LNCAP (cell line): ENCODE data around the gene CYGB.
A peak's percentile ranks its signal among the peaks of the same experiment; 100 is the strongest.

Experiments
- TF ChIP-seq, protein P1 (sequence below): fragments of 450-650 bp; IDR thresholded peaks from 2 replicates; pipeline ENCODE4 v1.5.1; 2017; ENCODE audit warnings: mild to moderate bottlenecking

The CYGB gene

DNA sequence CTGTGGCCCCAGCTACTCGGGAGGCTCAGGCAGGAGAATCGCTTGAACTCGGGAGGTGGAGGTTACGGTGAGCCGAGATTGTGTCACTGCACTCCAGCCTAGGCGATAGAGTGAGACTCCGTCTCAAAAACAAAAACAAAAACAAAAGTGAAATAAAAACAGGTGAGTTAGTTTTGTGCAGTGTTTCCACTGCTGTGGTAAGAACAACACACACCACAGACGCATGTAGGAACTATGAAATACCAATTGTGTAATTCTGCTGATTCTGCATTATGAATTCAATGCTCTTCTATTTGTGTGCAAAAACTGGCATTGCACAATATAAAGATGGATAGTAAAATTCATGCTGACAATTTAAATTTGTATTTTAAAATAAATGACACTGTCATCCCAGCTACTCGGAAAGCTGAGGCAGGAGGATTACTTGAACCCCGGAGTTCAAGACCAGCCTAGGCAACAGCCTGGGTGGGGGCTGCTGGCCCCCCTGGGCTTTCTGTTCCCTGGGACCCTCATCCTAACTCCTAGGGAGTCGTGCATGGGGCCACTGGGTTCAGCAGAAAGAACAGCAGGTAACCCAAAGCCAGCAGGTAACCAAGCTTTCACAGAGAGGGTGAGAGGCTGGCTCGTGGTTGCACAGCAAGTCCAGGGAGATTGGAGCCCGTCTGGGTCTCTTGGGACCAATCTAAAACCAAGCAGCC, 25.7 kb downstream of the CYGB start:
- TF ChIP-seq, protein P1, sequence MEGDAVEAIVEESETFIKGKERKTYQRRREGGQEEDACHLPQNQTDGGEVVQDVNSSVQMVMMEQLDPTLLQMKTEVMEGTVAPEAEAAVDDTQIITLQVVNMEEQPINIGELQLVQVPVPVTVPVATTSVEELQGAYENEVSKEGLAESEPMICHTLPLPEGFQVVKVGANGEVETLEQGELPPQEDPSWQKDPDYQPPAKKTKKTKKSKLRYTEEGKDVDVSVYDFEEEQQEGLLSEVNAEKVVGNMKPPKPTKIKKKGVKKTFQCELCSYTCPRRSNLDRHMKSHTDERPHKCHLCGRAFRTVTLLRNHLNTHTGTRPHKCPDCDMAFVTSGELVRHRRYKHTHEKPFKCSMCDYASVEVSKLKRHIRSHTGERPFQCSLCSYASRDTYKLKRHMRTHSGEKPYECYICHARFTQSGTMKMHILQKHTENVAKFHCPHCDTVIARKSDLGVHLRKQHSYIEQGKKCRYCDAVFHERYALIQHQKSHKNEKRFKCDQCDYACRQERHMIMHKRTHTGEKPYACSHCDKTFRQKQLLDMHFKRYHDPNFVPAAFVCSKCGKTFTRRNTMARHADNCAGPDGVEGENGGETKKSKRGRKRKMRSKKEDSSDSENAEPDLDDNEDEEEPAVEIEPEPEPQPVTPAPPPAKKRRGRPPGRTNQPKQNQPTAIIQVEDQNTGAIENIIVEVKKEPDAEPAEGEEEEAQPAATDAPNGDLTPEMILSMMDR, result no peak

DNA sequence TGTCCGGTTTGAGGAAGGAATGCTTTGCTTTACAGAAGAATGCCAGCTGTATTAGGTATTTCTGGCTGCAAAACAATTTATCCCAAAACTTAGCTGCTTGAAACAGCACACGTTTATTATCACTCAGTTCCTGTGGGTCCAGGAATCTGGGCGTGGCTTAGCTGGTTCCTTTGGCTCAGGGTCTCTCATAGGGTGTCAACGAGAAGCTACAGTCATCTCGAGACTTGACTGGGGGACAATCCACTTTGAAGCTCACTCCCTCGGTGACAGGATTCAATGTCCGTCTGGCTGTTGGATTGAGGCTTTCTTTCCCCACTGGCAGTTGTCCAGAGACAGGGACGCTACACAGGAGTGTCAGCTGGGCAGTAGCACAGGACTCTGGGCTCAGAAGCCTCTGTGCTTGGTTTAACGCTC, 26.7 kb downstream of the CYGB start:
- TF ChIP-seq, protein P1, result no peak

DNA sequence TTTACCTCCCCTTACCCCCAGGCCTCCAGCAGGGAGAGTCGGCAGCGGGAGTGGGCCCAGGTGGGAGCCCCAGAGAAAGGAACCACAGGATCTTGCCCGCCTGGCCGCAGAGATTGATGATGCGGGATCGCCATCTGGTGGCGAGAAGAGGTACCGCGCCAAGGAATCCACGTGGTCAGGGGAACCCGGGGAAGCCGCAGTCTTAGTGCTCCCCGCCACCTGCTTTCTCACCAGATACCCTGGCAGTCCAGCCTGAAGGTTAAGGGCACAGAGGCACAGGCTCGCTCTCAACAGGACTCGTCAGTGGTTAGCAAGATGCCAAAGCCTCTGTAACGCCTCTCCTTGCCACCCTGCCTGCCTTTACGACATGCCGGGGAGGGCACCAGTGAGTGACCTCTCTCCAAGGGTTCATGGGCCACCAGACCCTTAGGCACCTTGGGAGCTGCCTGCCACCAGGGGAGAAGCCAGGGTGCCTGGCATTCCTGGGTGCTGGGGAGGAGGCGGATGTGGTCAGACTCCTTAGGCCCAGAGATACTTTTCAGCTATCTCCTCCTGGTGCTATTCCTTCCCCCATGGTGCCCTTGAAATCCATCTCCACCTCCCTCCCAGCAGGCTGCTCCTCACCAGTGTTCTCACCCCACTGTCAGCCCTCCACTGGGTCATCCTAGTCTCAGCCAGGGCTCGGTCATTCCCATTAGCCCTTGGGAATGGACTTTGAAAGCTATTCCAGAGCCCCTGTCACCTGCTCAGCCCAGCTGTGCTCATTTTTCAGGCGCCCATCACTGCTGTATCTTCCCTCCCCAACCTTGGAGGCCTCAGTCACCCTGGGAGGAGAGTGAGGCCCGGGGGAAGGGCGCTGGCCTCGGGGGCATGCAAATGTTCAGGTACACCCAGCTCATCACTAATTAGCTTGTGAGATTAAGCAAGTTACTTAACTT, 30.8 kb downstream of the CYGB start:
- TF ChIP-seq, protein P1, result peak; percentile 84

DNA sequence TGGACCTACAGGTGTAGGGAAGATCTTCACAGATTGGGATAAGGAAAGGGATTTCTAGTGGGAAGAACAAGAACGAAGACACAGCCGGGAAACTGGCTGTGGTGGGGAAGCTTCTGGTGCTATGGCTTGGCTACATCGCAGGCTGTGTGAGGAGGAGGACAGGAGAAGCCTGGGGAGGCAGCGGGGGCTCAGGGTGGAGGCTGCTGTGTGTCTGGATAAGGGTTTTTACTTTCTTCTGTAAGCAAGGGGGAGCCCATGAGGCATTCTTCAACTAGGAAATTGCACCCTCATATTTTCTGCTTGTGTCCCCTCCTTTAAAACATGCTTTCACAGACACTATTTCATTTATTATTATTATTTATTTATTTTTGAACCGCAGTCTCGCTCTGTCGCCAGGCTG, 33.4 kb downstream of the CYGB start:
- TF ChIP-seq, protein P1, result no peak

DNA sequence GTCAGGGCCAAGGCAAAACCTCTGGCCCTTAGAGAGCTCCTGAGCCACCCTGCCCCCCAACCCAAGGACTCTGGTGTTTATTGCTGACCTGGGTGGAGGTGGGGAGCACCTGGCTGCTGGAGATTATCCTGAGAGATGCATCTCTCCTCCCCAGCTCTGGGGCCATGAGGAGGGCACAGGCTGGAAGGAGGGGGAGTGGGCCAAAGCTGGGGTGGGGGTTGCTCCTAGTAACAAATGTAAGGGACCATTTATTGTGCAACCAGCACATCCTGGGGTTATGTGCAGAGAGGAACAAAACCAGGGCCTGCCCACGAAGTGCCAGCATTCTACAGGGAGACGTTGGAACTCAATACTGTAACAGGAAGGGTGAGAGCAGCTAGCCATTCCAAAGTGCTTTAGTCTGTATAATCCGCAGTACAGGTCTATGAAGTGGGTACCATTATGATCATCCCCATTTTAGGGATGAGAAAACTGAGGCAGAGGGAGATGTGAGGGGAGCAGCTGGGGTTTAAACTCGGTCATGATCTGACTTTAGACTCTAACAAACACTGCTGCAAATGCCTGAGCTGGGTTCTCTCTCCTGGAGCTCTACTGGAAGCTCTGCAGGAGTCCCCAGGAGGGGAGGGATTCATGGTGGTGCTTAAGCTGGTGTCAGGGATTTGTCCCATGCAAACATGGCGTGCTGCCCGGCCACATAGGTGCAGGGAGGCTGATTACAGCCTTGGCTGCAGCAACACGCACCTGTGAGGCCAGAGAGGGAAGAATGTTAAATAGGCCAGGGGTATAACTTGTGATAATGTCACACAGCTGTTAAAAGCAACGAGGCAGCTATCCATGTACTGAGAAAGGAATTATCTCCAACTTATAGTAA, 34.9 kb downstream of the CYGB start:
- TF ChIP-seq, protein P1, result no peak

DNA sequence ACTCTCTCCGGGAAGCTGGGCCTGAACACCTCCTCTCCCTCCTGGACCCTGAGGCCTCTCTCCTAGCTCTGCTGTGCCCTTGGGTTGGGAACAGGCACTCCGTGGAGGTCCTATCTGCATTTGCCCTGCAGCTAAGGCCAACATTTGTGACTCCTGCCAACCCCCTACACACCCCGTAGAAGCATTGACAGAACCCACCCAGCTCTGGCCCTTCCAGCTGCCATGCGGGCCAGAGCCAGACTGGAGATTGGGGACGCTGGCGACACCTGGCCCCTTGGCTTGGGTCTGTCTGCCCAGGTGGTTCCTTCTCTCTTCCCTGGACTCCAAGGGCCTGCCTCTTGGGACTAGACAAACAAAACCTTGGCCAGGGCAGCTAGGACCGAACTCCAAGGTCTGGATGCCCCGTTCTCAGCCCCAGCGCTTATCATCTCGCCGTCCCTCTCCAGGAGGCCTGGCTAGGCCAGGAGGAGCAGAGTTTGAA, 35.6 kb downstream of the CYGB start:
- TF ChIP-seq, protein P1, result no peak
